ENCODE results near the gene ZNF365.

GRCh38 chr10:62426086-62426485 is 51.9 kb downstream of the ZNF365 start:
- no peak for TF ChIP-seq MXI1 (IDR thresholded peaks at IDR 0.05; ENCODE audit: low read depth, low read length)
- TF ChIP-seq TAF1 (IDR thresholded peaks at IDR 0.05; ENCODE audit: control insufficient read depth, extremely low read depth, insufficient read depth, low read length, severe bottlenecking) = no peak
- TF ChIP-seq PBX2 (CRISPR knock-in tag; IDR thresholded peaks at IDR 0.05; ENCODE audit: low read depth) = no peak
- no peak for TF ChIP-seq PBX2 (tag; conservative IDR thresholded peaks at IDR 0.05; ENCODE audit: low read depth)
- TF ChIP-seq MAZ (CRISPR knock-in tag; conservative IDR thresholded peaks at IDR 0.05 in 1 of 2, IDR thresholded peaks at IDR 0.05 in 1 of 2) = no peak
- TF ChIP-seq CTCF (IDR thresholded peaks at IDR 0.05 in 2 of 3, conservative IDR thresholded peaks at IDR 0.05 in 1 of 3; ENCODE audit: insufficient read depth in 2 of 3, low read depth in 1 of 3, low read length in 3 of 3) = no peak
- no peak for TF ChIP-seq RBFOX2 (IDR thresholded peaks at IDR 0.05; ENCODE audit: low read depth, low read length)
- TF ChIP-seq, protein P1, sequence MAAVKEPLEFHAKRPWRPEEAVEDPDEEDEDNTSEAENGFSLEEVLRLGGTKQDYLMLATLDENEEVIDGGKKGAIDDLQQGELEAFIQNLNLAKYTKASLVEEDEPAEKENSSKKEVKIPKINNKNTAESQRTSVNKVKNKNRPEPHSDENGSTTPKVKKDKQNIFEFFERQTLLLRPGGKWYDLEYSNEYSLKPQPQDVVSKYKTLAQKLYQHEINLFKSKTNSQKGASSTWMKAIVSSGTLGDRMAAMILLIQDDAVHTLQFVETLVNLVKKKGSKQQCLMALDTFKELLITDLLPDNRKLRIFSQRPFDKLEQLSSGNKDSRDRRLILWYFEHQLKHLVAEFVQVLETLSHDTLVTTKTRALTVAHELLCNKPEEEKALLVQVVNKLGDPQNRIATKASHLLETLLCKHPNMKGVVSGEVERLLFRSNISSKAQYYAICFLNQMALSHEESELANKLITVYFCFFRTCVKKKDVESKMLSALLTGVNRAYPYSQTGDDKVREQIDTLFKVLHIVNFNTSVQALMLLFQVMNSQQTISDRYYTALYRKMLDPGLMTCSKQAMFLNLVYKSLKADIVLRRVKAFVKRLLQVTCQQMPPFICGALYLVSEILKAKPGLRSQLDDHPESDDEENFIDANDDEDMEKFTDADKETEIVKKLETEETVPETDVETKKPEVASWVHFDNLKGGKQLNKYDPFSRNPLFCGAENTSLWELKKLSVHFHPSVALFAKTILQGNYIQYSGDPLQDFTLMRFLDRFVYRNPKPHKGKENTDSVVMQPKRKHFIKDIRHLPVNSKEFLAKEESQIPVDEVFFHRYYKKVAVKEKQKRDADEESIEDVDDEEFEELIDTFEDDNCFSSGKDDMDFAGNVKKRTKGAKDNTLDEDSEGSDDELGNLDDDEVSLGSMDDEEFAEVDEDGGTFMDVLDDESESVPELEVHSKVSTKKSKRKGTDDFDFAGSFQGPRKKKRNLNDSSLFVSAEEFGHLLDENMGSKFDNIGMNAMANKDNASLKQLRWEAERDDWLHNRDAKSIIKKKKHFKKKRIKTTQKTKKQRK (IDR thresholded peaks at IDR 0.05; ENCODE audit: borderline replicate concordance, low read depth, low read length) = no peak
- no peak for TF ChIP-seq TBL1XR1 (IDR thresholded peaks at IDR 0.05; ENCODE audit: low read length in 2 of 2)
- no peak for TF ChIP-seq ZNF507 (tag; conservative IDR thresholded peaks at IDR 0.05)
- no peak for TF ChIP-seq KAT7 (CRISPR knock-in tag; IDR thresholded peaks at IDR 0.05; ENCODE audit: borderline replicate concordance)
- no peak for TF ChIP-seq SP1 (CRISPR knock-in tag; IDR thresholded peaks at IDR 0.05)
- TF ChIP-seq SETDB1 (IDR thresholded peaks at IDR 0.05; ENCODE audit: low read length) = no peak
- TF ChIP-seq, protein P2, sequence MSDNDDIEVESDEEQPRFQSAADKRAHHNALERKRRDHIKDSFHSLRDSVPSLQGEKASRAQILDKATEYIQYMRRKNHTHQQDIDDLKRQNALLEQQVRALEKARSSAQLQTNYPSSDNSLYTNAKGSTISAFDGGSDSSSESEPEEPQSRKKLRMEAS (CRISPR knock-in tag; IDR thresholded peaks at IDR 0.05) = no peak
